H1 (cell line): ENCODE results near the gene GGT6. TPM values are rescaled to one million over a fixed set of nuclear protein-coding genes. Genes with fewer than 3 reads are reported as not detected.

Experiments
- CTCF ChIA-PET: fragments of 300-600 bp; sonication (Branson Sonifier 250); formaldehyde crosslinking; loops from one replicate; lab custom pipeline; 2021; ENCODE audit not compliant: partially characterized antibody; lab: Charles Lee
- POLR2A ChIA-PET: fragments of 300-600 bp; sonication (Branson Sonifier 250); formaldehyde crosslinking; loops from one replicate; lab custom pipeline; 2021; ENCODE audit warnings: inconsistent platforms; ENCODE audit not compliant: partially characterized antibody; lab: Charles Lee
- DNase-seq, 2 experiments: peaks; one replicate each; pipeline versions ENCODE4 v3.0.0 to v3.0.0-alpha.2; 2010 to 2022; ENCODE audit warnings: low spot score in 2 of 2, low read depth in 1 of 2, mixed read lengths in 1 of 2
- FAIRE-seq: peaks from 2 replicates; lab custom pipeline; 2011; peaks lifted over from hg19 to GRCh38; lab: Jason Lieb, UNC
- H2AFZ ChIP-seq: 2 replicates; pipeline ENCODE4 v1.8.1; 2012; ENCODE audit warnings: low read length, inconsistent platforms
- H2AK5ac ChIP-seq: 2 replicates; pipeline ENCODE4 v1.6.1; 2013; ENCODE audit warnings: low read depth, low read length
- H2BK120ac ChIP-seq: replicated peaks from 2 replicates; pipeline ENCODE3; 2013; ENCODE audit warnings: low read depth, low read length, inconsistent platforms
- H2BK12ac ChIP-seq: 2 replicates; pipeline ENCODE4 v1.6.1; 2013; ENCODE audit warnings: low read depth, low read length
- H2BK15ac ChIP-seq: 2 replicates; pipeline ENCODE4 v1.6.1; 2013; ENCODE audit warnings: low read length
- H2BK20ac ChIP-seq: 2 replicates; pipeline ENCODE4 v1.6.1; 2013; ENCODE audit warnings: low read length
- H2BK5ac ChIP-seq: 2 replicates; pipeline ENCODE4 v1.6.1; 2013; ENCODE audit warnings: low read depth, low read length
- H3K14ac ChIP-seq: 2 replicates; pipeline ENCODE4 v1.6.1; 2013; ENCODE audit warnings: inconsistent platforms; ENCODE audit not compliant: insufficient read length
- H3K18ac ChIP-seq: 2 replicates; pipeline ENCODE4 v1.6.1; 2013; ENCODE audit warnings: low read length; ENCODE audit errors: extremely low read depth
- H3K23ac ChIP-seq: 2 replicates; pipeline ENCODE4 v1.6.1; 2013; ENCODE audit warnings: inconsistent platforms; ENCODE audit not compliant: insufficient read length
- H3K23me2 ChIP-seq: 2 replicates; pipeline ENCODE4 v1.6.1; 2013; ENCODE audit warnings: low read depth, low read length
- H3K27ac ChIP-seq: 2 replicates; pipeline ENCODE4 v1.6.1; 2011; ENCODE audit warnings: low read depth, low read length, inconsistent platforms
- H3K27me3 ChIP-seq, 4 experiments: replicated peaks in 1 of 4; 1 replicate in 1 of 4; 2 replicates in 3 of 4; pipeline versions ENCODE4 v1.6.1 to v1.8.1; 2011 to 2013; ENCODE audit warnings: low read length in 3 of 4, mild to moderate bottlenecking in 3 of 4, inconsistent platforms in 2 of 4, mixed read lengths in 2 of 4, moderate library complexity in 1 of 4; ENCODE audit not compliant: control insufficient read depth in 3 of 4, insufficient read depth in 3 of 4; ENCODE audit errors: extremely low read depth in 1 of 4
- H3K36me3 ChIP-seq, 4 experiments: 2 replicates each; pipeline versions ENCODE4 v1.6.1 to v1.8.1; 2011 to 2013; ENCODE audit warnings: mild to moderate bottlenecking in 4 of 4, low read length in 3 of 4, moderate library complexity in 2 of 4, control low read depth in 1 of 4, inconsistent platforms in 1 of 4; ENCODE audit not compliant: insufficient read depth in 4 of 4, control insufficient read depth in 2 of 4
- H3K4ac ChIP-seq: replicated peaks from 2 replicates; pipeline ENCODE3; 2013; ENCODE audit warnings: low read length, low read depth, mixed read lengths, inconsistent platforms; ENCODE audit not compliant: insufficient read length
- H3K4me1 ChIP-seq, 4 experiments: replicated peaks in 1 of 4; 1 replicate in 1 of 4; 2 replicates in 3 of 4; pipeline versions ENCODE4 v1.6.1 to v1.8.1; 2011 to 2013; ENCODE audit warnings: low read length in 3 of 4, inconsistent platforms in 2 of 4, mixed read lengths in 1 of 4; ENCODE audit not compliant: insufficient read depth in 4 of 4, control insufficient read depth in 3 of 4
- H3K4me2 ChIP-seq, 2 experiments: 2 replicates each; pipeline versions ENCODE4 v1.6.1 to v1.8.1; 2011 to 2013; ENCODE audit warnings: low read depth in 2 of 2, low read length in 2 of 2, control low read depth in 1 of 2, inconsistent platforms in 1 of 2, mild to moderate bottlenecking in 1 of 2; ENCODE audit not compliant: insufficient read depth in 1 of 2
- H3K4me3 ChIP-seq, 4 experiments: fragments of 200-600, 300-600 bp in 1 of 4; sonication (generic), shearing (Covaris generic), sonication (Bioruptor Twin) in 1 of 4; 2 replicates each; pipeline versions ENCODE4 v1.5.1 to v1.8.1; 2011 to 2016; ENCODE audit warnings: low read length in 4 of 4, low read depth in 3 of 4, control low read depth in 2 of 4, inconsistent platforms in 2 of 4, mild to moderate bottlenecking in 2 of 4, mixed read lengths in 1 of 4, moderate library complexity in 1 of 4; ENCODE audit not compliant: insufficient read depth in 2 of 4; ENCODE audit errors: extremely low read depth in 1 of 4
- H3K56ac ChIP-seq: replicated peaks from 2 replicates; pipeline ENCODE3; 2013; ENCODE audit warnings: low read depth, mild to moderate bottlenecking, mixed read lengths, low read length, inconsistent platforms; ENCODE audit not compliant: insufficient read length
- H3K79me1 ChIP-seq: 2 replicates; pipeline ENCODE4 v1.6.1; 2013; ENCODE audit warnings: low read depth, low read length, control low read depth
- H3K79me2 ChIP-seq, 2 experiments: 2 replicates each; pipeline versions ENCODE4 v1.6.1 to v1.8.1; 2012 to 2013; ENCODE audit warnings: low read length in 2 of 2, mild to moderate bottlenecking in 2 of 2, inconsistent platforms in 1 of 2; ENCODE audit not compliant: insufficient read depth in 2 of 2, control insufficient read depth in 1 of 2
- H3K9ac ChIP-seq, 4 experiments: replicated peaks in 1 of 4; 1 replicate in 1 of 4; 2 replicates in 3 of 4; pipeline versions ENCODE4 v1.6.1 to v1.8.1; 2011 to 2013; ENCODE audit warnings: low read depth in 3 of 4, low read length in 3 of 4, control low read depth in 2 of 4, mild to moderate bottlenecking in 2 of 4, moderate library complexity in 2 of 4, inconsistent platforms in 1 of 4; ENCODE audit errors: extremely low read depth in 1 of 4
- H3K9me3 ChIP-seq, 2 experiments: 2 replicates each; pipeline versions ENCODE4 v1.6.1 to v1.8.1; 2012 to 2013; ENCODE audit warnings: mild to moderate bottlenecking in 2 of 2, moderate library complexity in 2 of 2, control low read depth in 1 of 2, inconsistent platforms in 1 of 2, low read depth in 1 of 2, low read length in 1 of 2, mixed read lengths in 1 of 2; ENCODE audit not compliant: insufficient read depth in 2 of 2
- H4K20me1 ChIP-seq, 2 experiments: replicated peaks in 1 of 2; 2 replicates each; pipeline versions ENCODE3 to v1.8.1; 2011 to 2013; ENCODE audit warnings: inconsistent platforms in 2 of 2, low read length in 2 of 2, mild to moderate bottlenecking in 1 of 2; ENCODE audit not compliant: insufficient read depth in 2 of 2, control insufficient read depth in 1 of 2
- H4K5ac ChIP-seq: 2 replicates; pipeline ENCODE4 v1.6.1; 2013; ENCODE audit warnings: low read length, low read depth, mixed read lengths, inconsistent platforms; ENCODE audit not compliant: insufficient read length
- H4K8ac ChIP-seq: 2 replicates; pipeline ENCODE4 v1.8.0; 2013; ENCODE audit warnings: mild to moderate bottlenecking, moderate library complexity, low read length, inconsistent platforms; ENCODE audit not compliant: insufficient read depth; ENCODE audit errors: extremely low read depth
- H4K91ac ChIP-seq: replicated peaks from 2 replicates; pipeline ENCODE3; 2013; ENCODE audit warnings: low read length, mixed read lengths, inconsistent platforms; ENCODE audit not compliant: insufficient read length
- ASH2L ChIP-seq: fragments of 200-600, 300-600 bp; sonication (generic); IDR thresholded peaks from one replicate; pipeline ENCODE4 v1.7.1; 2017; ENCODE audit warnings: low read length
- BACH1 ChIP-seq: IDR thresholded peaks from 2 replicates; pipeline ENCODE4 v1.6.1; 2012; ENCODE audit warnings: low read length, improper control_type of control experiment
- BCL11A ChIP-seq, 2 experiments: IDR thresholded peaks; one replicate each; pipeline ENCODE4 v1.6.1; 2011; ENCODE audit warnings: low read depth in 2 of 2, low read length in 2 of 2, mild to moderate bottlenecking in 2 of 2
- EGR1 ChIP-seq: IDR thresholded peaks from 2 replicates; pipeline ENCODE4 v1.6.1; 2011; ENCODE audit warnings: low read depth, low read length, borderline replicate concordance
- EP300 ChIP-seq, 2 experiments: IDR thresholded peaks; 1 replicate in 1 of 2; 2 replicates in 1 of 2; pipeline ENCODE4 v1.6.1; 2011 to 2012; ENCODE audit warnings: low read depth in 2 of 2, low read length in 2 of 2, mild to moderate bottlenecking in 2 of 2, borderline replicate concordance in 1 of 2, inconsistent platforms in 1 of 2, moderate library complexity in 1 of 2
- KDM1A ChIP-seq: fragments of 200-600, 300-600 bp; sonication (generic); IDR thresholded peaks from 2 replicates; pipeline ENCODE4 v1.7.1; 2016; ENCODE audit warnings: mild to moderate bottlenecking, low read length, borderline replicate concordance
- KDM5A ChIP-seq: fragments of 200-600 bp; IDR thresholded peaks from 2 replicates; pipeline ENCODE4 v1.7.1; 2012; ENCODE audit warnings: mild to moderate bottlenecking, low read length, inconsistent platforms, mixed read lengths
- RBBP5 ChIP-seq: IDR thresholded peaks from 2 replicates; pipeline ENCODE4 v1.7.1; 2012; ENCODE audit warnings: low read depth, mild to moderate bottlenecking, inconsistent platforms, low read length, moderate library complexity, borderline replicate concordance
- SAP30 ChIP-seq: fragments of 300-600 bp; sonication (generic); IDR thresholded peaks from 2 replicates; pipeline ENCODE4 v1.7.1; 2012; ENCODE audit warnings: low read length, moderate library complexity, mild to moderate bottlenecking, inconsistent platforms; ENCODE audit not compliant: insufficient read depth, insufficient replicate concordance
- SIRT6 ChIP-seq: IDR thresholded peaks from one replicate; pipeline ENCODE4 v1.7.1; 2012; ENCODE audit warnings: low read length, inconsistent platforms
- TEAD4 ChIP-seq: IDR thresholded peaks from 2 replicates; pipeline ENCODE4 v1.6.1; 2012; ENCODE audit warnings: low read depth, low read length, inconsistent platforms, mixed read lengths
- WGBS, 2 experiments: shearing (Covaris generic) in 1 of 2; methylation state at CpG; one replicate each; pipeline versions ENCODE4 v1.1.6 to v1.1.7; 2013 to 2015; ENCODE audit warnings: low lambda C conversion rate in 2 of 2, mixed read lengths in 2 of 2, inconsistent platforms in 1 of 2, low coverage in 1 of 2, missing lambda C conversion rate in 1 of 2; ENCODE audit not compliant: insufficient replicate concordance in 2 of 2, insufficient coverage in 1 of 2, insufficient read length in 1 of 2; ENCODE audit errors: extremely low coverage in 1 of 2, missing lambda C conversion rate in 1 of 2; 5-methylcytosine and 5-hydroxymethylcytosine counted together
- polyA plus RNA-seq, 7 experiments: library from polyadenylated mRNA; depleted of rRNA in 3 of 7; stranded (reverse) in 5 of 7; unstranded in 2 of 7; fragments of >200 nt in 5 of 7; fragments of 200-250 nt in 2 of 7; gene quantifications; 1 replicate in 5 of 7; 2 replicates in 1 of 7; 4 replicates in 1 of 7; pipeline versions ENCODE4 v1.2.1 to v1.2.3, GENCODE V29; 2011 to 2013; ENCODE audit warnings: missing spikeins in 2 of 7, mixed read lengths in 2 of 7
- total RNA-seq: library from RNA; stranded (reverse); fragmentation: NEBNext Ultra II Directional; extraction: Animal tissue kit (Norgen Biotek cat#: 25700); gene quantifications from 2 replicates; pipeline ENCODE4 v1.2.1, GENCODE V29; 2021
- TF ChIP-seq, protein P1 (sequence below): IDR thresholded peaks from 2 replicates; pipeline ENCODE4 v1.6.1; 2011; ENCODE audit warnings: low read length, improper control_type of control experiment

GGT6 gene
- total and polyA plus RNA-seq, 2 of the 8 experiments (the other 6 are each of a cell fraction or from before 2014, with no cell fraction given): 0.18 TPM; not detected in 1

DNA sequence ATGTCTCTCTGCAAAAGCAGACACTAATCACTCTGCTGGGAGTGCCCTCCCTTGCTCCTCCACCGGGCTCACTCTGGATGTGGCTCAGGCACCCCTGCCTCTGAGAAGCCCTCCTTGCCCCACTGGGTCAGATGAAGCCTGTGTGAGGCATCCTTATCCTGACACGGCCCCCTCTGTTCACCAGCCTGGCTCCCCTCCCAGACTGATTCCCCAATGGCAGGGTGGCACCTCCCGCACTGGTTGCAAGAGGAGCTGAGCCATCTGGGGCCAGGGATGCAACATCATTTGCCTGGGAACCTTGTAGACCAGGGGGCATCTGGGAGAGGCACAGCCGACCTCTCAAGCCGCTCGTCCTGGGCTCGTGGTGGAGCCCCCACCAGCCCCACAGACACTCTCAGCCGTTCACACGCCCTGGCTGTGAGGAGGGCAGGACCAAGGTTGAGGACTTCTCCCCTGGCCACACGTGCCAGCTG, 30.6 kb upstream of the GGT6 start:
- Histone ChIP-seq H3K9ac (no peak overlapping the region), H2BK5ac (no peak overlapping the region), H3K27me3 (peaks cover 1 to 9% (median 6%) of the 10 kb centered on the region in 4 experiments; a peak in 4 of 7 replicates), H2AK5ac (no peak overlapping the region), H3K56ac (no peak overlapping the region), H3K23ac (no peak overlapping the region), H3K27ac (no peak overlapping the region), H4K5ac (no peak overlapping the region), H3K23me2 (no peaks in the 10 kb centered on the region), H4K20me1 (peaks cover 0 to 1% of the 10 kb centered on the region in 2 experiments), H3K79me1 (no peaks in the 10 kb centered on the region), H2BK20ac (no peak overlapping the region), H3K14ac (no peak overlapping the region), H3K4me1 (peaks cover 0 to 13% (median 6%) of the 10 kb centered on the region in 4 experiments; a peak in 5 of 7 replicates), H3K4me2 (no peak overlapping the region), H3K36me3 (no peaks in the 10 kb centered on the region), H4K8ac (peak overlapping the region; percentile 63; the same call in 1 of the 2 replicates), H3K79me2 (no peaks in the 10 kb centered on the region), H2BK12ac (no peak overlapping the region), H2BK15ac (no peak overlapping the region), H3K18ac (no peak overlapping the region), H2BK120ac (no peak overlapping the region), H3K4ac (no peak overlapping the region), H4K91ac (no peak overlapping the region), H3K9me3 (no peaks in the 10 kb centered on the region), H2AFZ (no peak overlapping the region), H3K4me3 (no peak overlapping the region)
- CTCF ChIA-PET: interaction anchor here (0.7 to 10.1 kb wide), 8 partner anchors 9 to 64 kb away, joined by 3 to 65 read pairs (median 4); partner anchors contain the start of gene SMTNL2
- DNase-seq (no peak), FAIRE-seq (no peak)
- TF ChIP-seq BACH1 (no peak), ASH2L (no peak), SAP30 (no peak), KDM5A (no peak), SIRT6 (no peak), KDM1A (no peak), EP300 (IDR thresholded peaks at IDR 0.05; ENCODE audit: borderline replicate concordance in 1 of 2, low read depth in 2 of 2, low read length in 2 of 2) (no peak), RBBP5 (no peak), TEAD4 (no peak), BCL11A (IDR thresholded peaks at IDR 0.05; ENCODE audit: low read depth in 2 of 2, low read length in 2 of 2) (no peak), EGR1 (no peak)
- TF ChIP-seq, protein P1, sequence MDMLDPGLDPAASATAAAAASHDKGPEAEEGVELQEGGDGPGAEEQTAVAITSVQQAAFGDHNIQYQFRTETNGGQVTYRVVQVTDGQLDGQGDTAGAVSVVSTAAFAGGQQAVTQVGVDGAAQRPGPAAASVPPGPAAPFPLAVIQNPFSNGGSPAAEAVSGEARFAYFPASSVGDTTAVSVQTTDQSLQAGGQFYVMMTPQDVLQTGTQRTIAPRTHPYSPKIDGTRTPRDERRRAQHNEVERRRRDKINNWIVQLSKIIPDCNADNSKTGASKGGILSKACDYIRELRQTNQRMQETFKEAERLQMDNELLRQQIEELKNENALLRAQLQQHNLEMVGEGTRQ: no peak
- WGBS, 2 experiments: 78% methylated on average over 10 of the region's 10 CpGs; no CpG with 5 or more reads in 1 of the 2 experiments
- POLR2A ChIA-PET: interaction anchor here (0.6 to 1.9 kb wide), 3 partner anchors 9 to 964 kb away, joined by 3 to 6 read pairs (median 3); no protein-coding TSS in a partner anchor
